Measurements from ENCODE around the gene GLI1. TPM values are rescaled to one million over a fixed set of nuclear protein-coding genes. Genes with fewer than 3 reads are reported as not detected.

Gene GLI1
- total and polyA plus RNA-seq, 2 of the 13 experiments (the other 11 are each of a cell fraction or from before 2014, with no cell fraction given), result 0.09 to 0.20 TPM

- no peak for TF ChIP-seq EZH2 (conservative IDR thresholded peaks at IDR 0.05; ENCODE audit: low read depth, low read length)
- TF ChIP-seq PBX2 (CRISPR knock-in tag; IDR thresholded peaks at IDR 0.05), result no peak
- no peak for TF ChIP-seq AGO2 (optimal IDR thresholded peaks at IDR 0.05; ENCODE audit: low read depth, low read length)
- TF ChIP-seq TGIF2 (CRISPR knock-in tag; IDR thresholded peaks at IDR 0.05), result no peak
- TF ChIP-seq TARDBP (CRISPR knock-in tag; IDR thresholded peaks at IDR 0.05), result peak; percentile 71; the same call in 1 of the 2 replicates
- TF ChIP-seq MIER3 (CRISPR knock-in tag; IDR thresholded peaks at IDR 0.05; ENCODE audit: borderline replicate concordance), result 0 out of 2 replicates have a peak, but pooled peaks have one; percentile 10
- no peak for TF ChIP-seq HNRNPUL1 (IDR thresholded peaks at IDR 0.05; ENCODE audit: low read depth, low read length)
- TF ChIP-seq RXRA (CRISPR knock-in tag; IDR thresholded peaks at IDR 0.05), result no peak
- no peak for TF ChIP-seq SNAI1 (CRISPR knock-in tag; IDR thresholded peaks at IDR 0.05; ENCODE audit: borderline replicate concordance)
- TF ChIP-seq CBX5 (CRISPR knock-in tag; IDR thresholded peaks at IDR 0.05; ENCODE audit: borderline replicate concordance), result peak; percentile 22; the same call in 1 of the 2 replicates
- peak; percentile 72; the same call in 1 of the 2 replicates for TF ChIP-seq ZNF784 (CRISPR knock-in tag; IDR thresholded peaks at IDR 0.05; ENCODE audit: borderline replicate concordance)
- peak; percentile 25; the same call in 1 of the 2 replicates for TF ChIP-seq HDAC2 (CRISPR knock-in tag; IDR thresholded peaks at IDR 0.05)
- peak; percentile 15 for TF ChIP-seq YY1 (IDR thresholded peaks at IDR 0.05; ENCODE audit: insufficient read depth, insufficient replicate concordance, low read depth, low read length)
- TF ChIP-seq FOXP4 (CRISPR knock-in tag; IDR thresholded peaks at IDR 0.05), result peak; percentile 10; the same call in 1 of the 2 replicates
- no peak for TF ChIP-seq RORA (CRISPR knock-in tag; IDR thresholded peaks at IDR 0.05)
- TF ChIP-seq ZMAT5 (CRISPR knock-in tag; IDR thresholded peaks at IDR 0.05; ENCODE audit: borderline replicate concordance, low read depth), result no peak
- no peak for TF ChIP-seq ZNF460 (CRISPR knock-in tag; IDR thresholded peaks at IDR 0.05; ENCODE audit: borderline replicate concordance)
- TF ChIP-seq FOSL1 (CRISPR knock-in tag; IDR thresholded peaks at IDR 0.05; ENCODE audit: borderline replicate concordance), result no peak
- no peak for TF ChIP-seq ZNF468 (CRISPR knock-in tag; IDR thresholded peaks at IDR 0.05)
- no peak for TF ChIP-seq MAFG (CRISPR knock-in tag; IDR thresholded peaks at IDR 0.05)
- TF ChIP-seq ZNF3 (CRISPR knock-in tag; IDR thresholded peaks at IDR 0.05), result no peak
- no peak for TF ChIP-seq CHD2 (IDR thresholded peaks at IDR 0.05; ENCODE audit: low read depth, low read length)
- peak; percentile 51; the same call in 1 of the 2 replicates for TF ChIP-seq PITX1 (CRISPR knock-in tag; IDR thresholded peaks at IDR 0.05)
- no peak for TF ChIP-seq NFE2L1 (CRISPR knock-in tag; IDR thresholded peaks at IDR 0.05; ENCODE audit: borderline replicate concordance)
- peak; percentile 33 for TF ChIP-seq RBM39 (IDR thresholded peaks at IDR 0.05; ENCODE audit: low read depth, low read length, poor library complexity, severe bottlenecking)
- TF ChIP-seq KDM6A (CRISPR knock-in tag; IDR thresholded peaks at IDR 0.05; ENCODE audit: low read depth), result no peak
- TF ChIP-seq ZBTB42 (CRISPR knock-in tag; IDR thresholded peaks at IDR 0.05), result 0 out of 2 replicates have a peak, but pooled peaks have one; percentile 52
- TF ChIP-seq ZNF761 (CRISPR knock-in tag; conservative IDR thresholded peaks at IDR 0.05), result no peak
Measured at GRCh38 chr12:57459055-57459749, 383 bp upstream of the GLI1 start (continued).

All from HepG2 (cell line).